GM18907 (cell line): Measurements from ENCODE around the gene HSPA12B.
A peak's percentile ranks its signal among the peaks of the same experiment; 100 is the strongest.
"Not testable (repeated sequence)": the region's sequence is repeated elsewhere in the genome, so short reads cannot be mapped to it uniquely, and the experiment has no call there.

Source experiments
- ATAC-seq: cut with Tn5 transposase; IDR thresholded peaks from one replicate; pipeline ENCODE4 v1.9.1; 2021; ENCODE audit warnings: mild to moderate bottlenecking, moderate library complexity; ENCODE audit not compliant: unreplicated experiment

HSPA12B gene

GRCh38 chr20:3784216-3784853, 51.9 kb downstream of the HSPA12B start:
- no peak for ATAC-seq

DNA sequence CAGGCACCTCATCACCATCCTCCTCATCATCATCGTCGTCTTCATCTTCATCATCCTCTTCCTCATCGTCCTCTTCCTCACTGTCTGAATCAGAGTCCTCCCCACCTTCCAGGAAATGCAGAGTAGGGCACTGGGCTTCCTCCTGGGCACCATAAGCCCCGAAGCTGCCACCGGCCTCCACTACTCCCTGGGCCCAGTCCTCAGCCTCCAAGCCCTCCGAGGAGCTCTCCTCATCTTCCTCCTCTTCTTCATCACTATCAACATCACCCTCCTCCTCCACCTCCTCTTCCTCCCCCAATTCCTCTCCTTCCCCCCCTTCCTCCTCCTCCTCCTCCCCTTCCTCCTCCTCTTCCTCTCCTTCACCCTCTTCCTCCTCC, 52.4 kb downstream of the HSPA12B start:
- no peak for ATAC-seq

GRCh38 chr20:3785240-3786125, 53.0 kb downstream of the HSPA12B start:
- no peak for ATAC-seq

- peak; percentile 33 for ATAC-seq
These were observed 53.6 kb downstream of the HSPA12B start for GRCh38 chr20:3786126-3786484.

GRCh38 chr20:3786665-3787323, 54.3 kb downstream of the HSPA12B start, which contains the start of gene CENPB:
Gene CENPB (minus strand): TSS chr20:3786740. CDS start chr20:3786483, 257 bp downstream.
- ATAC-seq: peak; percentile 75

DNA sequence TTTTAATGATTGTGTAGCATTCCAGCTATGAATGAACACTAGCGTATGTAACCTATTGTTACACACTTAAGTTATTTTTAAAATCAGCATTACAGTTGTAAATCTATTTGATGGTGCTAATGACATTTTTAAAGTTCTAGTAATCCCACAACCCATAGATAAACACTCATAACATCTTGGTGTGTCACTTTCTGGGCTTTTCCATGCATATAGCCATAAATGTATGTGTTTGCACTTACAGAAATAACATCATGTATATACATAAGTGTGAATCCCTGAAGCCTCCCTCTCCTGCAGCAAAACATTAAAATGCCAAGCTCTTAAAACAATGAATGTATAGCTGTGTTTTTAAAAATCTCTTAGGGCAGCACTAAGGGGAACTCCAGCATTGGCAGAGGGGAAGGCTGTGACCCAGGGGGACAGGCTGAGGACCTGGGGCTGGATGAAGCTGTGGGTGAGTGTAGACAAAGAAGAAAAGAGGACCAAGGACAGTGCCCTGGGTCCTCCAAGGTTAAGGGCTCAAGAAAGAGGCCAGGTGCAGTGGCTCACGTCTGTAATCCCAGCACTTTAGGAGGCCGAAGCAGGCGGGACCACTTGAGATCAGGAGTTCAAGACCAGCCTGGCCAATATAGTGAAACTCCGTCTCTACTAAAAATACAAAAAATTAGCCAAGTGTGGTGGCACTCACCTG, 55.0 kb downstream of the HSPA12B start:
- ATAC-seq: no peak

- ATAC-seq: no peak
These were observed 56.2 kb downstream of the HSPA12B start for GRCh38 chr20:3788685-3789155.

- ATAC-seq: not testable (repeated sequence)
These were observed 56.7 kb downstream of the HSPA12B start for GRCh38 chr20:3789201-3789600.

DNA sequence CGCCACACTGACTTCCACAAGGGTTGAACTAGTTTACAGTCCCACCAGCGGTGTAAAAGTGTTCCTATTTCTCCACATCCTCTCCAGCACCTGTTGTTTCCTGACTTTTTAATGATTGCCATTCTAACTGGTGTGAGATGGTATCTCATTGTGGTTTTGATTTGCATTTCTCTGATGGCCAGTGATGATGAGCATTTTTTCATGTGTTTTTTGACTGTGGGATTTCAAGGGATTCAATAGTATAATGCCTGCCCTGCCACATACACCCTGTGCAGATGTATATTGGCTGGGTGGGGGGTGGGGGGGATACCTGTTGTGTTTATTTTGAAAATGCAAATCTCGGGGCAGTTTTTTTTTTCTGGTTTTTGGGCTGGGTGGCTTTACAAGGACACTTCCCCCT, 61.7 kb downstream of the HSPA12B start:
- not testable (repeated sequence) for ATAC-seq

DNA sequence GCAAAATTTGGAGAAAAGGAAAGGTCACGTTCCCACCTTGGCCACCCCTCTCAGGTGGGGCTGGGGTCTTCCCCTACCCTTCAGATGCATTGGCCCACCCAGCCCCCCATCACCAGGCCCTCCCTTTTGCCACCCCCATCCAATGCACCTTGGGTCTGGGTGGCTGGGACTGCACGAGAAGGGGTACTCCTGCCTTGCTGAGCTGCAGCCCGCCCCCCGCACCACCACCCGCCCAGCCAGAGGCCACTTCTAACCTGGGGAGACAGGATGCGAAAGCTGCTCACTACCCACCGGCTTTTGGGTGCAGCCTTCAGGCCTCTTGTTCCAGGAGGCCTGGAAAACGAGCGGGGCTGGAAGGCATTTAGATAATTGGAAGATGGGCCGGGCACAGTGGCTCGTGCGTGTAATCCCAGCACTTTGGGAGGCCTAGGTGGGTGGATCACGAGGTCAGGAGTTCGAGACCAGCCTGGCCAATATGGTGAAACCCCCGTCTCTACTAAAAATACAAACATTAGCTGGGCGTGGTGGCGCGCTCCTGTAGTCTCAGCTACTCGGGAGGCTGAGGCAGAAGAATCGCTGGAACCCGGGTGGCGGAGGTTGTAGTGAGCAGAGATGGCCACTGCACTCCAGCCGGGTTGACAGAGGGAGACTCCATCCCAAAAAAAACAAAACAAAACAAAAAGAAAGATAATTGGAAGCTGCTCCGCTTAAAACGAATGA, 62.4 kb downstream of the HSPA12B start:
- no peak for ATAC-seq

DNA sequence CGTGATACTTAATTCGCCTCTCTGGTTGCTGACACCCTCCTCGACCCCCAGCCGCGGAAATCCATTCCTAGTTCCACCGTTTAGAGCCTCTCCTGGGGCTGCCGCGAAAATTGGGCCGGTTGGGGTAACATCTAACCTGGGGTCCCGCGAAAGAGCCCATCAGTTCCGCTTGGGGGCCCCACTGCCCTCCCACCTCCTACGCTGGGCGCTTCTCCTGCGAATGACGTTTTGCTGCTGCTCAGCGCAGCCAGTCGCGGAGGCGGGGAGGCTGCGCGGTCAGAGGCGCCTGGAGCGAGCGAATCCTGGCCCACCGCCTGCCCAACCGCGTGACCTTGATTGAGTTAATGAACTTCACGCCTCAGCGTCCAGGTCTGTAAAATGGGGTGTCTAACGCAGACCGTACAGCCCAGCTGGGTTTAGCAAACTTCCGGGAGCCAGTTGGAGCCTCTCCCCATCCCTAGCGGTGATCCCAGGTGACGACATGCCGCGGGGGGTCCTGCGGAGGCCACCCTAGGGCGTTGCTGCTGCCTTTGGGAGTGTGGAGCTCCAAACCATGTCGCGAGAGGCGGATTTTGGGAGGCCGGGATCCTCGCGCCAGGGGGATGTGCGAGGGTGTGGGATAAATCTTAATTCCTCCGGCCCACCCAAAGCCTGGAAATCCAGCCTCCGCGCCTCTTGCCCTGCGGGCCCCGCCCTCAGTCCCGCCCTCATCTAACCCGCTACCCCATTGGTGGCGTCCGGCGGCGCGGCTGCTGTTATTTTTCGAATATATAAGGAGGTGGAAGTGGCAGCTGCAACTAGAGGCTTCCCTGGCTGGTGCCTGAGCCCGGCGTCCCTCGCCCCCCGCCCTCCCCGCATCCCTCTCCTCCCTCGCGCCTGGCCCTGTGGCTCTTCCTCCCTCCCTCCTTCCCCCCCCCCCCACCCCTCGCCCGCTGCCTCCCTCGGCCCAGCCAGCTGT, 63.3 kb downstream of the HSPA12B start, which contains the start of gene CDC25B:
TSS of gene CDC25B (plus strand) at position 800 of the 958 bp plus-strand sequence. CDS start 222 bp downstream, outside the sequence.
- ATAC-seq: peak; percentile 68

DNA sequence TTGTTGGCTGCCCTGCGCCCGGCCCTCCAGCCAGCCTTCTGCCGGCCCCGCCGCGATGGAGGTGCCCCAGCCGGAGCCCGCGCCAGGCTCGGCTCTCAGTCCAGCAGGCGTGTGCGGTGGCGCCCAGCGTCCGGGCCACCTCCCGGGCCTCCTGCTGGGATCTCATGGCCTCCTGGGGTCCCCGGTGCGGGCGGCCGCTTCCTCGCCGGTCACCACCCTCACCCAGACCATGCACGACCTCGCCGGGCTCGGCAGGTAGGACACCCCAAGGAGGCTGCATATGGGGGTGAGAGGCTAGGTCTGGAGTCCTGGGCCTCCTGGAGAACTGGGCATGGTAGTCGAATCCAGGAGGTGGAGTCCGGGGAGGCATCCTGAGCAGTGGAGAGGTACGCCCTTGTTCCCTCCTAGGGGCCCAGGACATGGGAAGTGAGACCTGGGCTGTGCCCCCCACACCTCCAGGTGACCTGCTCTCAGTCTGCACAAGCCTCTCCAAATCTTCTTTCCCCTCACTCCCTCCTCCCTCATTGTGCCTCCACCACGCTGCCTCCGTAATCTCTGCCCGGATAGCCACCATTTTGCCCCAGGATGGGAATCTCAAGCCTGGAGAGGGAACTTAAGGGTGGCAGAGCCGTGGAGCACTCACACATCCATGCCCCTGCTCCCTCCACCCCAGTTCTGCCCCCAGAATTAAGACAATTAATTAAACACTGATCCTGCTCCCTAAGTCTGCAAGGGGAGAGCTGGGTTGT, 64.2 kb downstream of the HSPA12B start:
- peak; percentile 2 for ATAC-seq

- ATAC-seq: no peak
These were observed 64.7 kb downstream of the HSPA12B start for GRCh38 chr20:3797226-3797545.

- ATAC-seq: no peak
These were observed 65.3 kb downstream of the HSPA12B start for GRCh38 chr20:3797592-3798372.

- ATAC-seq: no peak
These were observed 65.9 kb downstream of the HSPA12B start for GRCh38 chr20:3798373-3798768.

DNA sequence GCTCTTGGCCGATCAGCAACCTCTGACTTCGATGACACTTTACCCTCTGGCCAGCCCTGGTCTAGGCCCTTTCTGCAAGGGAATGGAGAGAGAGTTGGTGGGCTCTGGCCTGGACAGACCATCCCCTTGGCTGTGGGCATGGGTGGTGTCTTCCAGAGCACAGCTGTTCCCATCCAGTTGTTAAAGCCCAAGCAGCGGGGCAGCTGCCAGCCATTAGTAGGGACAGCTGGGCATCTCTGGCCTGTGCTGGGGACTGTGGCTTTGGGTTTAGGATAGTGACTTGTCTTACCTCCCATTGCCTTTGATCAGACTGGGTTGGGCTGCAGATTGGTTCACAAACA, 66.4 kb downstream of the HSPA12B start:
- no peak for ATAC-seq

DNA sequence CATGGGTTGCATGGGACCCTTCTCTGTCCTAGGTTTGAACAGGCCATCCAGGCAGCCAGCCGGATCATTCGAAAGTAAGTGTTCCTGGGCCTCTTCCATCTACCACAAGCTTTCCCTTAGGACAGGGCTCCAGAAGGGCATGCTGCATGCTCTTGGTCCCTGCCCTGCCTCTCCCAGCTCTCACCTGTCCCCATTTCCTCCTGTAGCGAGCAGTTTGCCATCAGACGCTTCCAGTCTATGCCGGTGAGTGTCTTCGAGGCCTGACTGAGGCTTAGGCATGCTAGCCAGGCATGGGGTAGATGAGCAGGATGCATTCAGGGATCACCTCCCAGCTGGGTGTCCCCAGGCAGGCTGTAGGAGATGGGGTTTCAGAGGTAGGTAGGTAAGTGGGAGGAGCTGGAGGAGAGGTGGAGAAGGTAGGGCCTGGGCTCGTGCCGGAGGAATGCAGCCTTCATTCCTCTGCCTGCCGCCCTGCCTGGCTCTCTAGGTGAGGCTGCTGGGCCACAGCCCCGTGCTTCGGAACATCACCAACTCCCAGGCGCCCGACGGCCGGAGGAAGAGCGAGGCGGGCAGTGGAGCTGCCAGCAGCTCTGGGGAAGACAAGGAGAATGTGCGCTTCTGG, 67.9 kb downstream of the HSPA12B start:
- no peak for ATAC-seq
